ENCODE data around the gene NOC2L.

NOC2L gene

GRCh38 chr1:1003618-1004419 is 44.8 kb upstream of the NOC2L start:
- Histone ChIP-seq H3K4me3 (ENCODE audit: low read depth, low read length) (no peak overlapping the region), H3K27me3 (ENCODE audit: insufficient read depth, low read depth, severe bottlenecking) (no peaks in the 10 kb centered on the region), H3K36me3 (peaks cover 4% of the 10 kb centered on the region; the same call in 1 of the 2 replicates), H3K27ac (peak overlapping the region; percentile 63), H3K9me3 (ENCODE audit: severe bottlenecking) (no peaks in the 10 kb centered on the region)
- no peak for TF ChIP-seq CTCF (IDR thresholded peaks at IDR 0.05; ENCODE audit: low read depth, low read length)
- DNase-seq: peak; percentile 57

- Histone ChIP-seq H3K27ac (peak overlapping the region; percentile 99), H3K9me3 (ENCODE audit: severe bottlenecking) (no peaks in the 10 kb centered on the region), H3K27me3 (ENCODE audit: insufficient read depth, low read depth, severe bottlenecking) (no peaks in the 10 kb centered on the region), H3K4me3 (ENCODE audit: low read depth, low read length) (peak overlapping the region; percentile 81), H3K36me3 (peaks cover 16% of the 10 kb centered on the region)
- no peak for DNase-seq
- TF ChIP-seq CTCF (IDR thresholded peaks at IDR 0.05; ENCODE audit: low read depth, low read length): no peak
These were observed 42.2 kb upstream of the NOC2L start for GRCh38 chr1:1001057-1001783.

GRCh38 chr1:1000357-1001056 is 41.5 kb upstream of the NOC2L start:
- DNase-seq: peak; percentile 92
- peak overlapping the region; percentile 99 for H3K27ac ChIP-seq
- peak overlapping the region; percentile 81 for H3K4me3 ChIP-seq (ENCODE audit: low read depth, low read length)
- no peak for TF ChIP-seq CTCF (IDR thresholded peaks at IDR 0.05; ENCODE audit: low read depth, low read length)
- H3K27me3 ChIP-seq (ENCODE audit: insufficient read depth, low read depth, severe bottlenecking): no peaks in the 10 kb centered on the region
- H3K36me3 ChIP-seq: peaks cover 16% of the 10 kb centered on the region
- no peaks in the 10 kb centered on the region for H3K9me3 ChIP-seq (ENCODE audit: severe bottlenecking)

- peak; percentile 94 for DNase-seq
- Histone ChIP-seq H3K4me3 (ENCODE audit: low read depth, low read length) (peak within 1 kb of the TSS; percentile 81), H3K9me3 (ENCODE audit: severe bottlenecking) (no peaks in the 10 kb centered on the region), H3K27me3 (ENCODE audit: insufficient read depth, low read depth, severe bottlenecking) (no peaks in the 10 kb centered on the region), H3K27ac (peak within 1 kb of the TSS; percentile 99), H3K36me3 (peaks cover 16% of the 10 kb centered on the region)
- TF ChIP-seq CTCF (IDR thresholded peaks at IDR 0.05; ENCODE audit: low read depth, low read length): no peak
These were observed 40.8 kb upstream of the NOC2L start, which contains the start of gene HES4 for GRCh38 chr1:999725-1000356. Gene HES4 (minus strand): TSS chr1:1000097. CDS start chr1:999973, 124 bp downstream.

- Histone ChIP-seq H3K27me3 (ENCODE audit: insufficient read depth, low read depth, severe bottlenecking) (no peaks in the 10 kb centered on the region), H3K36me3 (peaks cover 13% of the 10 kb centered on the region), H3K9me3 (ENCODE audit: severe bottlenecking) (no peaks in the 10 kb centered on the region), H3K27ac (peak overlapping the region; percentile 99), H3K4me3 (ENCODE audit: low read depth, low read length) (peak overlapping the region; percentile 81)
- peak; percentile 65 for DNase-seq
- no peak for TF ChIP-seq CTCF (IDR thresholded peaks at IDR 0.05; ENCODE audit: low read depth, low read length)
These were observed 40.1 kb upstream of the NOC2L start for GRCh38 chr1:998995-999724.

All from WERI-Rb-1 (cell line).